GM10248 (cell line): ENCODE measurements around the gene SINHCAF.

Source experiments
- CTCF ChIA-PET: fragments of 300-600 bp; sonication (Branson Sonifier 250); formaldehyde crosslinking; extraction: SDS; loops from one replicate; lab custom pipeline; 2021; ENCODE audit warnings: antibody characterized with exemption; lab: Yijun Ruan, JAX
- POLR2A ChIA-PET: fragments of 350-650 bp; sonication (Branson Sonifier 250); formaldehyde crosslinking; extraction: SDS; loops from one replicate; lab custom pipeline; 2020; ENCODE audit warnings: antibody characterized with exemption; lab: Yijun Ruan, JAX
- DNase-seq: peaks from one replicate; pipeline ENCODE4 v3.0.0; 2012; ENCODE audit errors: extremely low spot score
- CTCF ChIP-seq: IDR thresholded peaks from 2 replicates; pipeline ENCODE4 v1.5.1; 2012; ENCODE audit warnings: mild to moderate bottlenecking, low read depth; ENCODE audit errors: extremely low read depth, missing control alignments, control extremely low read depth

SINHCAF gene

GRCh38 chr12:31303466-31303865 lies 22.5 kb downstream of the SINHCAF start:
- CTCF ChIA-PET: interaction anchor here (1.2 to 4.2 kb wide), 2 partner anchors 13 to 31 kb away, joined by 4 to 17 read pairs; no protein-coding TSS in a partner anchor
- POLR2A ChIA-PET: interaction anchor here (0.7 kb wide), 1 partner anchor 30 kb away, joined by 3 read pairs; no protein-coding TSS in a partner anchor

GRCh38 chr12:31301311-31301710 lies 24.6 kb downstream of the SINHCAF start:
- ChIA-PET CTCF (interaction anchor here (0.6 to 4.2 kb wide), 6 partner anchors 9 to 29 kb away, joined by 3 to 17 read pairs (median 3); no protein-coding TSS in a partner anchor), POLR2A (no interaction called here)
- DNase-seq: no peak
- TF ChIP-seq CTCF: no peak

More at GRCh38 chr12:31303466-31303865, 22.5 kb downstream of the SINHCAF start:
- TF ChIP-seq CTCF: no peak
- no peak for DNase-seq

- ChIA-PET POLR2A (no interaction called here), CTCF (interaction anchor here (1.2 to 4.2 kb wide), 4 partner anchors 8 to 28 kb away, joined by 3 to 17 read pairs (median 4); no protein-coding TSS in a partner anchor)
- DNase-seq: no peak
- no peak for TF ChIP-seq CTCF
Observed at GRCh38 chr12:31300783-31301182, 25.2 kb downstream of the SINHCAF start.

GRCh38 chr12:31300341-31300740 lies 25.6 kb downstream of the SINHCAF start:
- no peak for TF ChIP-seq CTCF
- DNase-seq: no peak
- CTCF ChIA-PET: interaction anchor here (1.2 to 4.2 kb wide), 4 partner anchors 8 to 28 kb away, joined by 3 to 17 read pairs (median 3); no protein-coding TSS in a partner anchor
- POLR2A ChIA-PET: no interaction called here

- no peak for DNase-seq
- CTCF ChIA-PET: interaction anchor here (1.4 to 3.2 kb wide), 7 partner anchors 9 to 27 kb away, joined by 6 to 30 read pairs (median 9); no protein-coding TSS in a partner anchor
- POLR2A ChIA-PET: interaction anchor here (0.6 kb wide), 1 partner anchor 458 kb away, joined by 6 read pairs; no protein-coding TSS in a partner anchor
- TF ChIP-seq CTCF: no peak
Observed at GRCh38 chr12:31298922-31299321, 27.0 kb downstream of the SINHCAF start.

GRCh38 chr12:31298515-31298910 lies 27.4 kb downstream of the SINHCAF start:
- DNase-seq: no peak
- ChIA-PET POLR2A (interaction anchor here (0.6 to 1.5 kb wide), 2 partner anchors 28 to 458 kb away, joined by 4 to 6 read pairs; partner anchors contain the start of gene SINHCAF), CTCF (interaction anchor here (1.4 to 3.2 kb wide), 7 partner anchors 9 to 26 kb away, joined by 6 to 30 read pairs (median 9); no protein-coding TSS in a partner anchor)
- no peak for TF ChIP-seq CTCF
